Measurements from ENCODE around the gene CMIP.

CMIP gene

GRCh38 chr16:81444448-81445121 lies at the start of gene CMIP:
Gene CMIP (plus strand): TSS chr16:81444808.
- peak; percentile 76 for DNase-seq (ENCODE audit: low read depth)
- peak within 1 kb of the TSS; percentile 69 for H3K4me3 ChIP-seq (replicated peaks; ENCODE audit: low read depth, low read length)
- TF ChIP-seq CTCF (IDR thresholded peaks at IDR 0.05; ENCODE audit: low read length, missing control alignments) = no peak

- TF ChIP-seq CTCF (IDR thresholded peaks at IDR 0.05; ENCODE audit: low read length, missing control alignments) = no peak
- peak; percentile 68 for DNase-seq (ENCODE audit: low read depth)
Measured at GRCh38 chr16:81394966-81395655, 49.5 kb upstream of the CMIP start.

GRCh38 chr16:81397058-81397878 lies 47.3 kb upstream of the CMIP start:
- no peak for DNase-seq (ENCODE audit: low read depth)
- no peak overlapping the region for H3K4me3 ChIP-seq (replicated peaks; ENCODE audit: low read depth, low read length)
- TF ChIP-seq CTCF (IDR thresholded peaks at IDR 0.05; ENCODE audit: low read length, missing control alignments) = no peak

More at GRCh38 chr16:81394966-81395655, 49.5 kb upstream of the CMIP start:
- no peak overlapping the region for H3K4me3 ChIP-seq (replicated peaks; ENCODE audit: low read depth, low read length)

DNA sequence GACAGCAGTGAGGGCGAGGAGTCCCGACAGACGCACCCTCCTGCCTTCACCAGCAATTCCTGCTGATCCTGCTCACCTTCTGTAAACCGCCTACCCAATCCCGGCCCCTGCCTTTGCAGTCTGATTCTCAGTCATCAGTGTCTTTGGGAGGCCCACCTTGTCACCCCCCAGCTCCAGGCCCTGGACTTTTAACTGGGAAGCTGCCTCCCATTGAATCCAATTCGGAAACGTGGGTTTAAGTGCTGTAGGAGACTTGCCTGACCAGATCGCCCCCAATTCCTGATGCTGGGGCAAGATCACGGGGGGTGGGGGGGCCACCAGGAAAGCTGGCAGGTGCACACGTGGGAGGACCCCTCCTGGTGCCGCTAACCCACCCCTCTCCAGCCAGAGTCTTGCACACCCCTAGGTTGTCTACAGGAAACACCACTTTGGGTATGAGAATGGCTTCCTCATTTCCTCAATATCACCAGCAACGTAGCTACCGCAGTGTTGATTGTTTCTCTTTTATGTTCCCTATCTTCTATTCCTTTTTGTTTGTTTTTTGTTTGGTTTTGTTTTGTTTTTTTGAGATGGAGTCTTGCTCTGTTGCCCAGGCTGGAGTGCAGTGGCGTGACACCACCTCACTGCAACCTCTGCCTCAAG lies 46.6 kb upstream of the CMIP start:
- no peak for DNase-seq (ENCODE audit: low read depth)
- no peak for TF ChIP-seq CTCF (IDR thresholded peaks at IDR 0.05; ENCODE audit: low read length, missing control alignments)
- H3K4me3 ChIP-seq (replicated peaks; ENCODE audit: low read depth, low read length) = no peak overlapping the region

DNA sequence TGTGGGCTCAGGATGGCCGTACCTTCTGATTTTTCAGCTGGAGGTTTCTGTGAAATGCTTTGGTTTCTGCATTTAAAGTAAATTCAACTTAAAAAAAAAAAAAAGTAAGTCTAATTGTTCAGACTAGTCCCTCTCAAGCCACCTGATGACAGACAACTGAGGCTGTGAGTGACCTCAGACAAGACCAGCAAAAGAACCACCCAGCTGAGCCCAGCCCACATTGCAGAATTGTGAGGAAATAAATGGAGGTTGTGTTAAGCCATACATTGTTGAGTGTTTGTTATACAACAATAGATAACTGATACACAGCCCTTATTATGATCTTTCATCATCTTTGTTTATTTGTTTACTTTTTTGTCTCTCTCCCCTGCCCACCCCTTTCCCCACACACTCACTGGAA lies 44.7 kb upstream of the CMIP start:
- no peak for DNase-seq (ENCODE audit: low read depth)
- no peak overlapping the region for H3K4me3 ChIP-seq (replicated peaks; ENCODE audit: low read depth, low read length)
- no peak for TF ChIP-seq CTCF (IDR thresholded peaks at IDR 0.05; ENCODE audit: low read length, missing control alignments)

DNA sequence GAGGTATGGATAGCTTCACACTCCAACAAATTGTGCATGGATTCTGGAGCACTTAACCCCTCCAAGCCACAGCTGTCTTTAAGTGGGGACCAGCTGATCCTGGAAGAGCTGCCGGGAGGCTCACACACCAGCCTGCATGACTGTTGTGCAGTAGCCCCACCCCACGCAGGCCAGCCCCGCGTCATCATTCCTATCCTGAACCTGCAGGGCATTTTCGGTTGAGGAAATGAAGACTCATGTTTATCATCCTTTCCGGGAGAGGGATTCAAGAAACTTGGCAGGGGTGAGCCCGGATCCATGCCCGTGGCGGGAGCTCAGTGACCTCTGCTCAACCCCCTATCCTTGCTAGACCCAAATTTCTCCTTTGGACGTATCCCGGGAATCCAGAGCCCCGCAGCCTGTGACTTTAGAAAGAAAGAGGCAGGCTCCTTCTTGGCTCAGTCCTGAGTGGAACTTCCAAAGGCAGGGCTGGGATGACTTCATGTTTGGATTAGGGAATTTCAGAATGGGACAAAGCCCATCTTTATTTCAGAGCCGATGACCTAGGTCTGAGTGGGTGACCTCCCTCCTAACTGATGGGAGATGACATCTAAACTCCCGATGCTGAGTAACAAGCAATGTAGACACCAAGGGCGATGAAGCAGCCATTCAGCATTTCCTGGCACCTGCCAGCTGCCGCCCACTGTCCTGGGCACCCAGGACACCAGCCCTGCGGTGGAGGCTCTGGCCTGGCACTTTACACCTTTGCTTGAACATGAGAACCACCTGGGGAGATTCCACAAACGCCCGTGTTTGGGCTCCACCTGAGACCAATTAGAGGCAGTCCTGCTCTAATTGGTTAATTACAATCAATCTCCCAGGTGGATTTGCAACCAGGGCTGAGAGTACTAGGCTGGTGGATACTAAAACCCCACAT lies 43.3 kb upstream of the CMIP start:
- H3K4me3 ChIP-seq (replicated peaks; ENCODE audit: low read depth, low read length) = no peak overlapping the region
- peak; percentile 81 for DNase-seq (ENCODE audit: low read depth)

More for the DNA sequence above, 43.3 kb upstream of the CMIP start:
- TF ChIP-seq CTCF (IDR thresholded peaks at IDR 0.05; ENCODE audit: low read length, missing control alignments) = no peak
